Activated naive CD8-positive, alpha-beta T cell treated with anti-CD3 and anti-CD28 coated beads, Interleukin-2, amount 10 ng/mL, durations not matched to agents 7 days and 5 days (primary cell): ENCODE results near the gene UBXN6. TPM values are rescaled to one million over a fixed set of nuclear protein-coding genes. Genes with fewer than 3 reads are reported as not detected.

Source experiments
- ATAC-seq: fragments of 150-1000 bp; cut with Tn5 transposase; one replicate; pipeline ENCODE4 v1.10.0; 2021; ENCODE audit warnings: low read depth, moderate library complexity
- POLR2A ChIA-PET: fragments of 350-600 bp; sonication (Branson Sonifier 250); formaldehyde crosslinking; loops from one replicate; lab custom pipeline; 2021; ENCODE audit warnings: antibody characterized with exemption; lab: Charles Lee
- DNase-seq: peaks from one replicate; pipeline ENCODE4 v3.0.0; 2021
- H3K27ac Mint-ChIP-seq: one replicate; pipeline ENCODE4 v1.8.0; 2022; ENCODE audit warnings: mild to moderate bottlenecking, mixed read lengths
- H3K27me3 Mint-ChIP-seq: one replicate; pipeline ENCODE4 v1.8.0; 2022; ENCODE audit warnings: mild to moderate bottlenecking, moderate library complexity, mixed read lengths
- H3K36me3 Mint-ChIP-seq: one replicate; pipeline ENCODE4 v1.8.0; 2021; ENCODE audit warnings: mild to moderate bottlenecking, mixed read lengths
- H3K4me1 Mint-ChIP-seq: one replicate; pipeline ENCODE4 v1.8.0; 2021; ENCODE audit warnings: mixed read lengths
- H3K4me3 Mint-ChIP-seq: one replicate; pipeline ENCODE4 v1.8.0; 2022; ENCODE audit warnings: mild to moderate bottlenecking, moderate library complexity, mixed read lengths
- H3K9me3 Mint-ChIP-seq: one replicate; pipeline ENCODE4 v1.8.0; 2021; ENCODE audit warnings: mixed read lengths
- total RNA-seq, 2 experiments: library from RNA; stranded (reverse); gene quantifications; one replicate each; pipeline ENCODE4 v1.2.3, GENCODE V29; 2021

UBXN6 gene
- total RNA-seq, 2 experiments from 2014 or later: 50.0 to 56.7 TPM

DNA sequence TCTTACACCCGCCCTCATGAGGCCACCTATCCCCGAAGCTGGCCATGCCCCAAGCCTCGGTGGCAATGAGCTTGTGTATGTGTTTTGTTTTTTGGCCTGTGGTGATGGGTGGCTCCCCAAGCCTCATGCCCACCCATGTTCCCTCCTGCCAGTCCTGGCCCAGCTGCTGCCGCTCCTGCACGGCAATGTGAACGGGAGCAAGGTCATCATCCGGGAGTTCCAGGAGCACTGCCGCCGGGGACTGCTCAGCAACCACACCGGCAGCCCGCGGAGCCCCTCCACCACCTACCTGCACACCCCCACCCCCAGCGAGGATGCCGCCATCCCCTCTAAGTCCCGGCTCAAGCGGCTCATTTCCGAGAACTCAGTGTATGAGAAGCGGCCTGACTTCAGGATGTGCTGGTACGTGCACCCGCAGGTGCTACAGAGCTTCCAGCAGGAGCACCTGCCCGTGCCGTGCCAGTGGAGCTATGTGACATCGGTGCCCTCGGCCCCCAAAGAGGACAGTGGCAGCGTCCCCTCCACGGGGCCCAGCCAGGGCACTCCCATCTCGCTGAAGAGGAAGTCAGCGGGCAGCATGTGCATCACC is 24.6 kb downstream of the UBXN6 start:
- Mint-ChIP-seq H3K27me3 (no peaks in the 10 kb centered on the region), H3K9me3 (no peaks in the 10 kb centered on the region), H3K4me3 (no peak overlapping the region), H3K27ac (no peak overlapping the region), H3K4me1 (no peaks in the 10 kb centered on the region), H3K36me3 (peaks cover 22% of the 10 kb centered on the region)
- POLR2A ChIA-PET: interaction anchor here (0.6 to 0.8 kb wide), 2 partner anchors 15 to 108 kb away, joined by 3 read pairs; no protein-coding TSS in a partner anchor
- ATAC-seq (no peak), DNase-seq (no peak)

GRCh38 chr19:4431808-4432674 is 25.6 kb downstream of the UBXN6 start:
- H3K4me1 Mint-ChIP-seq: no peaks in the 10 kb centered on the region
- H3K27me3 Mint-ChIP-seq: no peaks in the 10 kb centered on the region
- peaks cover 20% of the 10 kb centered on the region for H3K36me3 Mint-ChIP-seq
- H3K9me3 Mint-ChIP-seq: no peaks in the 10 kb centered on the region
- DNase-seq (no peak), ATAC-seq (no peak)
- no peak overlapping the region for H3K4me3 Mint-ChIP-seq
- POLR2A ChIA-PET: no interaction called here
- no peak overlapping the region for H3K27ac Mint-ChIP-seq

DNA sequence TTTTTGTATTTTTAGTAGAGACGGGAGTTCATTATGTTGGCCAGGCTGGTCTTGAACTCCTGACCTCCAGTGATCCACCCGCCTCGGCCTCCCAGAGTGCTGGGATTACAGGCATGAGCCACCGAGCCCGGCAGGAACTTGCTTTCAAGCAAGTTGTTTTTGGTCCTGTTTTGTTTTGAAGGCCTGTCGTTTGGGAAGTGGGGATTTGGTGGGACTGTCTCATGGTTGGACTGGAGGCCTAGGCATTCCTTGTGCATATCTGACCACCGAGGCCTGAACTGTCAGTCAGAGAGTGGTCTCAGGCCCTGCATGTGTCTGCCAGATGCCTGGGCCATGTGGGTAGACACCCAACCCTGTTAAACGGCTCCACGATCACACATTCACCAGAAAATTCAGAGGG is 26.3 kb downstream of the UBXN6 start:
- POLR2A ChIA-PET: no interaction called here
- DNase-seq (no peak), ATAC-seq (no peak)
- Mint-ChIP-seq H3K4me3 (no peak overlapping the region), H3K4me1 (no peaks in the 10 kb centered on the region), H3K9me3 (no peaks in the 10 kb centered on the region), H3K27me3 (no peaks in the 10 kb centered on the region), H3K36me3 (peaks cover 20% of the 10 kb centered on the region), H3K27ac (no peak overlapping the region)

GRCh38 chr19:4430760-4431159 is 26.8 kb downstream of the UBXN6 start:
- Mint-ChIP-seq H3K9me3 (no peaks in the 10 kb centered on the region), H3K4me3 (no peak overlapping the region), H3K27ac (no peak overlapping the region), H3K4me1 (peaks cover 2% of the 10 kb centered on the region), H3K36me3 (peaks cover 23% of the 10 kb centered on the region), H3K27me3 (no peaks in the 10 kb centered on the region)
- POLR2A ChIA-PET: no interaction called here
- ATAC-seq (no peak), DNase-seq (no peak)

- POLR2A ChIA-PET: no interaction called here
- Mint-ChIP-seq H3K4me3 (no peak overlapping the region), H3K4me1 (peaks cover 2% of the 10 kb centered on the region), H3K36me3 (peaks cover 23% of the 10 kb centered on the region), H3K27me3 (no peaks in the 10 kb centered on the region), H3K9me3 (no peaks in the 10 kb centered on the region), H3K27ac (peak overlapping the region; percentile 45)
- DNase-seq (no peak), ATAC-seq (no peak)
Observed at GRCh38 chr19:4429771-4430171, 27.8 kb downstream of the UBXN6 start.

DNA sequence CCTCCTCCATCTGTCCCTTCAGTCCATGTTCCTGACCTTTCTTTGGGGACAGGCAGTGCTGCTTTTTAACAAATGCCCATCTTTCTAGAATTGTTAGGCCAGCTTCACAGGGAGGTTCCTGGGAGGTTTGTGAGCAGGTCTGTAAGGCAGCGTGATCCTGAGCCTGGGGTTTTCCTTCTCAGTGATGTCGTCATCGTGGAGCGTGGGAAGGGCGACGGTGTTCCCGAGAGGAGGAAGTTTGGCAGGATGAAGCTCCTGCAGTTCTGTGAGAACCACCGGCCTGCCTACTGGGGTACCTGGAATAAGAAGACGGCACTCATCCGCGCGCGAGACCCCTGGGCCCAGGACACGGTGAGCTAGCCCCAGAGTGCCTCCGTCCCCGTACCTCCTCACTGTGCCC is 28.3 kb downstream of the UBXN6 start:
- no peaks in the 10 kb centered on the region for H3K27me3 Mint-ChIP-seq
- no peak overlapping the region for H3K27ac Mint-ChIP-seq
- H3K4me3 Mint-ChIP-seq: no peak overlapping the region
- POLR2A ChIA-PET: interaction anchor here (1.3 kb wide), 1 partner anchor 8 kb away, joined by 4 read pairs; no protein-coding TSS in a partner anchor
- peaks cover 18% of the 10 kb centered on the region for H3K36me3 Mint-ChIP-seq
- DNase-seq (no peak), ATAC-seq (no peak)
- H3K9me3 Mint-ChIP-seq: no peaks in the 10 kb centered on the region
- H3K4me1 Mint-ChIP-seq: peaks cover 2% of the 10 kb centered on the region

DNA sequence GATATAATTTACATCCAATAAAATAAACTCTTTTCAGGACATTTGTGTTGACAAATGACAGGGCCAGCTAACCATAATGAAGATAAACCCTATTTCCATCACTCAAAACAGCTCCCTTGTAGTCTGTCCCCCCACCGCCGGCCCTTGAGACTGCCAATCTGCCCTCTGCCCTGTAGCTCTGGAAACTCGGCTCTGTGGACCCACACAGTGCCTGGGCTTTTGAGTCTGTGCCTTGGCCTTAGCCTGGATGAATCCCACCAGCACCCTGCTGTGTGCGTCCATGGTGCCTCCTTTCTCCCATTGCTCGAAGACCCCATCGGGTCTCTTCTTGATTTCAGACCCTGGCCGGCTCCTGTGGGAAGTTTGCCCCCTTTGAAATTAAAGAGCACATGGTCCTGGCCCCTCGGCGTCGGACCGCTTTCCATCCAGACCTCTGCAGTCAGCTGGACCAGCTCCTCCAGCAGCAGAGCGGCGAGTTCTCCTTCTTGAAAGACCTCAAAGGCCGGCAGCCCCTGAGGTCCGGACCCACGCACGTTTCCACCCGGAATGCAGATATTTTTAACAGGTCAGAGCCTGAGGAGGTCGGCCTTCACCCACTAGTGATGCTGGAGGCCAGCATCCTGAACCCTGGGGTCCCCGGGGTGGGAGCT is 29.1 kb downstream of the UBXN6 start:
- no peaks in the 10 kb centered on the region for H3K27me3 Mint-ChIP-seq
- peaks cover 6% of the 10 kb centered on the region for H3K4me1 Mint-ChIP-seq
- DNase-seq (no peak), ATAC-seq (no peak)
- H3K9me3 Mint-ChIP-seq: no peaks in the 10 kb centered on the region
- H3K4me3 Mint-ChIP-seq: no peak overlapping the region
- H3K36me3 Mint-ChIP-seq: peaks cover 18% of the 10 kb centered on the region
- POLR2A ChIA-PET: interaction anchor here (1.3 kb wide), 1 partner anchor 9 kb away, joined by 4 read pairs; no protein-coding TSS in a partner anchor
- H3K27ac Mint-ChIP-seq: no peak overlapping the region

GRCh38 chr19:4425537-4425936 is 32.1 kb downstream of the UBXN6 start:
- Mint-ChIP-seq H3K4me1 (peaks cover 11% of the 10 kb centered on the region), H3K4me3 (no peak overlapping the region), H3K27me3 (no peaks in the 10 kb centered on the region), H3K36me3 (peaks cover 22% of the 10 kb centered on the region), H3K27ac (no peak overlapping the region), H3K9me3 (no peaks in the 10 kb centered on the region)
- DNase-seq: no peak
- ATAC-seq: no peak
- POLR2A ChIA-PET: no interaction called here

DNA sequence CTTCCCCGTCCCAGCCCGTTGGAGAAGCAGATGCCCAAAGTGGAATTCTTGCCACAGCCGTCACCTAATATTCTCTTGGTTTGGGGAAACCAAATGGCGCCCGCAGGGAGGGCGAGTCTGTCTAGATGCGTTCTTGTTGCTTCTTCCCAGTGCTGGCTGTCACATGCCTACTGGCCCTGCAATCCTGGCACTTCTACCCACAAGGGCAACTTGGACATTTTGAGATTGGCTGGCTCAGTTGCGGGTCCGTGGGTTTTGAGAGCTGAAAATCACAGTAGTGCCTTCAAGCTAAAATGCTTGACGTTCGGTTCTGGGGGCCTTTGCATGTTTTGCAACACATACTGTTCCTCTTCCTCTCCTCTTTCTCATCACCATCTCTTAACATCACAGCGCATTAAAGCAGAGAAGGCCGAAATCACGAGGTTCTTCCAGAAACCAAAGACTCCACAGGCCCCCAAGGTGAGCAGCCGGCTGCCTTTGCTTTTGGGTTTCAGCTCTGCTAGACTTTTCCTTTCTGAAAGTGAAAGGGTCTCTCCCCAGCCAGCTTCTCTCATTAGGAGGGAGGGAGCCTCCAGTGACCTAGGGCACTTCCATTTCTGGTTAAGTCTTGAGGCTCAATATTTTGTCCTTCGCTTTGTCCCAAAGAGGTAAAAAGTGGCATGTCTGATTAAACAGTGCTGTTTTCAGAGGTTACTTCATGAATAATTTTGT is 34.0 kb downstream of the UBXN6 start:
- ATAC-seq (no peak), DNase-seq (no peak)
- peaks cover 13% of the 10 kb centered on the region for H3K4me1 Mint-ChIP-seq
- peaks cover 13% of the 10 kb centered on the region for H3K36me3 Mint-ChIP-seq
- H3K9me3 Mint-ChIP-seq: no peaks in the 10 kb centered on the region
- POLR2A ChIA-PET: interaction anchor here (1.8 kb wide), 1 partner anchor 9 kb away, joined by 4 read pairs; no protein-coding TSS in a partner anchor
- no peaks in the 10 kb centered on the region for H3K27me3 Mint-ChIP-seq
- H3K4me3 Mint-ChIP-seq: no peak overlapping the region
- H3K27ac Mint-ChIP-seq: peak overlapping the region; percentile 62

GRCh38 chr19:4416268-4416667 is 41.3 kb downstream of the UBXN6 start:
- Mint-ChIP-seq H3K4me1 (peaks cover 10% of the 10 kb centered on the region), H3K36me3 (peaks cover 17% of the 10 kb centered on the region), H3K27me3 (no peaks in the 10 kb centered on the region), H3K9me3 (no peaks in the 10 kb centered on the region), H3K27ac (no peak overlapping the region), H3K4me3 (no peak overlapping the region)
- POLR2A ChIA-PET: no interaction called here
- no peak for DNase-seq
- no peak for ATAC-seq

DNA sequence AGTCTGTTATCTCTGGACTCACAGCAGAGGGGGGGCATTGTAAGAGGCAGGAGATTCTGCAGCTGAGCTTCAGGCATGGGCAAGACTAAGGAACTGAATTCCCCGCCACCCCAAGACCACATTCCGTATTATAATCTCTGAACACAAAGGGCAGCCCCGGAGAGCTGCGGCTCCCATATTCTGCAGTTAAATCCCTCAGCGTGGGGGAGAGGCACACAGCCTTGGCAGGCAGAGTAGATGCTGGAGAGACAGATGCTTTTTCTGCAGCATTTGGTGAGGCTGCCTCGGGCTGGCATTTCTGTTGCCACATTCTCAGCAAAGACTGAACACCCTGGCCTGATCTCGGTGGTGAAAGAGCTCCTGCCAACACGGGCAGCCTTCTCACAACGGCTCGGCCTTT is 42.2 kb downstream of the UBXN6 start:
- no peak for ATAC-seq
- H3K4me1 Mint-ChIP-seq: peaks cover 10% of the 10 kb centered on the region
- DNase-seq: no peak
- no peaks in the 10 kb centered on the region for H3K27me3 Mint-ChIP-seq
- no peaks in the 10 kb centered on the region for H3K9me3 Mint-ChIP-seq
- no peak overlapping the region for H3K27ac Mint-ChIP-seq
- H3K36me3 Mint-ChIP-seq: peaks cover 17% of the 10 kb centered on the region
- H3K4me3 Mint-ChIP-seq: no peak overlapping the region
- POLR2A ChIA-PET: interaction anchor here (1.2 kb wide), 1 partner anchor 8 kb away, joined by 4 read pairs; no protein-coding TSS in a partner anchor

DNA sequence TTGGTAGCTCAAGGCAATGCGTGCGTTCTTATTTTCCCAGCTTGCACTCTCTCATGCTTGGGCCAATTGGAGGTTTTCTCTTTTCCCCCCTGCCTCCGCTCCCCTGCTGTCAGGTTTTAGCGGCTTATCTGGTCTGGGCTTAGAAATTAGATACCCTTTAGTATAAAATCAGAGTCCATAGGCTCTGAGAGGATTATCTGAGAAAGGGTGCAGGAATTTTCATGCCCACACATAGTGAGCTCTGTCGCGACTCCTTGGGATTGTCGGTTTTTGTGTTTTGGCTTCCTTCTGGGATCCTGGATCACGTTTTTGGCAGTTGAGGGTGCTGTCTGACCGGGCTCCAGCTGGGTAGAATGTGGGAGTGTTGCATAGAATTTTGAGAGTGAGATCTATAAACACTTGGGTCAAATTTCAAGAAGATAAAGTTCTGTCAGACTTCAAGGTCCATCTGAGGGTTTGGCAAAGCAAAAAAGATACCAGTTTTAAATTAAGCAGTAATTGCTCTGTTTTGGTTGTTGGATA is 42.7 kb downstream of the UBXN6 start:
- peaks cover 16% of the 10 kb centered on the region for H3K36me3 Mint-ChIP-seq
- no peaks in the 10 kb centered on the region for H3K9me3 Mint-ChIP-seq
- no peak for DNase-seq
- H3K4me1 Mint-ChIP-seq: peaks cover 10% of the 10 kb centered on the region
- POLR2A ChIA-PET: interaction anchor here (1.2 kb wide), 1 partner anchor 9 kb away, joined by 4 read pairs; no protein-coding TSS in a partner anchor
- H3K4me3 Mint-ChIP-seq: no peak overlapping the region
- no peaks in the 10 kb centered on the region for H3K27me3 Mint-ChIP-seq
- no peak for ATAC-seq
- H3K27ac Mint-ChIP-seq: no peak overlapping the region
